ENCODE data around the gene DHH. TPM values are rescaled to one million over a fixed set of nuclear protein-coding genes. Genes with fewer than 3 reads are reported as not detected.

Gene DHH
- total and polyA plus RNA-seq, 10 of the 15 experiments (the other 5 are each of a cell fraction or from before 2014, with no cell fraction given): 0.01 TPM; not detected in 9

DNA sequence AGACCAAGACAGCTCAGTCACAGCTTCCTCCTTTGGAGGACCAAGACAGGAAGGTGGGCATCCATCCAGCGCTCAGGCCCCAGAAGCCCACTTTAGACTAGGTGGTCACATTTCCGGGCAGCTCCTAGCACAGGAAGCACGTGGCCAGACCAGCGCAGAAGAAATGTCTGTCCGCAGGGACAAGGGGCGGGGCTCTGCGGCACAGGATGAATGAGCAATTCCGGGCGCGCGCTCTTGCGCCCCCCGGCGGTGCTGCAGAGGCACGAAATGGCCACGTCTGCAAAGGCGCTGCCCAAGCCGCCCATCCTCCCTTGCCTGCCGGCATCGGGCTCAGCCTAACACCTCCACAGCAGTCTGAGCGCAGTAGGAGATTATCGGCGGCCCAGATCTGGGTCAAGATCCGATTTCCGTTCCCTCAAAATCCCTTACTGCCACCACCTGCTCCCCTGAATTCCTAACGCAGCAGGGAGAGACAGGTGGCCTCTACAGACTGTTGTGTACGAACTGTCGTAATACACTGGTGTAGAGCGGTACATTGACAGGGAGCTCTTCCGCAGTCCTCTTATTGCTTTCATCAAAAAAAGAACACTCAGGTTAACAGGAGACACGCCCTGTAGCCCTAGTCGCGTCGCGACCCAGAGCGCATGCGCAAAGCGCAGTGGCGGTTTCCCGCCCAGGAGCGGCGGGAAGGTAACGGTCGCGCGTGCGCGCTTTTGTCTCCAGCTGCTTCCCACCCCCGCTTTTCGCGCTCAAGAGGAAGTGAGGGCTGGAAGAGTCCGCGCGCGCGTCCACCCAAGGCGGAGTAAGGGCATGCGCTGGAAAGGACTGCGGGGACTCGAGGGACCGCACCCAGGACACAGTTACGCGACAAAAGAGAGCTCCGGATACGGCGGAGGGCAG, 35.8 kb upstream of the DHH start:
- ChIA-PET POLR2A (interaction anchor here (0.5 to 4.7 kb wide), 31 partner anchors 9 to 573 kb away, joined by 3 to 48 read pairs (median 5); partner anchors contain the start of genes DHH, KMT2D, LMBR1L and RHEBL1), SMC1A (ENCODE audit: uncharacterized antibody, unreplicated experiment) (interaction anchor here (0.7 to 4.1 kb wide), 20 partner anchors 10 to 112 kb away, joined by 3 to 15 read pairs (median 4); partner anchors contain the start of genes LMBR1L, RHEBL1 and TUBA1A), RAD21 (ENCODE audit: unreplicated experiment) (interaction anchor here (0.9 to 4.0 kb wide), 18 partner anchors 11 to 277 kb away, joined by 3 to 28 read pairs (median 4); partner anchors contain the start of genes DDN, LMBR1L, RHEBL1 and SPATS2), CTCF (interaction anchor here (0.6 to 4.9 kb wide), 37 partner anchors 8 to 143 kb away, joined by 3 to 48 read pairs (median 5); partner anchors contain the start of genes DHH, LMBR1L, RHEBL1 and TUBA1A)
- Histone ChIP-seq H3K27ac (ENCODE audit: control insufficient read depth, insufficient read depth) (peak overlapping the region; percentile 98), H4K20me1 (ENCODE audit: control insufficient read depth, insufficient read depth) (no peaks in the 10 kb centered on the region; the same call in 1 of the 2 replicates), H3K4me2 (ENCODE audit: control insufficient read depth, insufficient read depth) (peak overlapping the region; percentile 78), H3K36me3 (ENCODE audit: control insufficient read depth in 2 of 2, insufficient read depth in 2 of 2, low read length in 1 of 2) (peaks cover 4 to 24% of the 10 kb centered on the region in 2 experiments), H3K9me3 (replicated peaks; ENCODE audit: control insufficient read depth, insufficient read depth, low read length) (no peaks in the 10 kb centered on the region), H3K9ac (ENCODE audit: control insufficient read depth, insufficient read depth, low read length) (peak overlapping the region; percentile 98), H2AFZ (ENCODE audit: control insufficient read depth, low read depth, low read length) (peak overlapping the region; percentile 63), H3K4me1 (ENCODE audit: control insufficient read depth, insufficient read depth, low read length) (peaks cover 13% of the 10 kb centered on the region), H3K4me3 (peak overlapping the region; percentile 100), H3K79me2 (ENCODE audit: control insufficient read depth, insufficient read depth, low read length) (peaks cover 48% of the 10 kb centered on the region), H3K27me3 (replicated peaks in 1 of 2; ENCODE audit: control insufficient read depth in 2 of 2, insufficient read depth in 2 of 2, low read length in 1 of 2) (no peaks in the 10 kb centered on the region)
- peak; percentile 90 for DNase-seq (ENCODE audit: low read depth, low spot score)
- peak; percentile 77 for ATAC-seq
- under 1% methylated on average over 66 of the region's 66 CpGs for WGBS (ENCODE audit: insufficient coverage, insufficient replicate concordance, low lambda C conversion rate, missing lambda C conversion rate)
- no peak for FAIRE-seq
- BruUV-seq (replicated peaks): TSS peak; percentile 70
- in situ Hi-C loops (cut with MboI) (no loop called here), intact Hi-C loops (cut with micrococcal nuclease; ENCODE audit: unreplicated experiment) (loop anchor here (1.0 to 2.0 kb wide), 6 partner anchors 19 to 104 kb away; partner anchors contain the start of gene TUBA1A)
- peak; percentile 73; the same call in 1 of the 2 replicates for TF ChIP-seq BACH1 (IDR thresholded peaks at IDR 0.05; ENCODE audit: borderline replicate concordance)
- TF ChIP-seq FOS (IDR thresholded peaks at IDR 0.05; ENCODE audit: borderline replicate concordance, extremely low read depth, insufficient read length): no peak
- TF ChIP-seq, protein P1, sequence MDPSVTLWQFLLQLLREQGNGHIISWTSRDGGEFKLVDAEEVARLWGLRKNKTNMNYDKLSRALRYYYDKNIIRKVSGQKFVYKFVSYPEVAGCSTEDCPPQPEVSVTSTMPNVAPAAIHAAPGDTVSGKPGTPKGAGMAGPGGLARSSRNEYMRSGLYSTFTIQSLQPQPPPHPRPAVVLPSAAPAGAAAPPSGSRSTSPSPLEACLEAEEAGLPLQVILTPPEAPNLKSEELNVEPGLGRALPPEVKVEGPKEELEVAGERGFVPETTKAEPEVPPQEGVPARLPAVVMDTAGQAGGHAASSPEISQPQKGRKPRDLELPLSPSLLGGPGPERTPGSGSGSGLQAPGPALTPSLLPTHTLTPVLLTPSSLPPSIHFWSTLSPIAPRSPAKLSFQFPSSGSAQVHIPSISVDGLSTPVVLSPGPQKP (IDR thresholded peaks at IDR 0.05; ENCODE audit: low read depth, low read length): peak; percentile 22
- TF ChIP-seq CHD4 (IDR thresholded peaks at IDR 0.05): no peak
- peak; percentile 78 for TF ChIP-seq CREB1 (IDR thresholded peaks at IDR 0.05; ENCODE audit: low read depth)
- TF ChIP-seq SIX5 (IDR thresholded peaks at IDR 0.05; ENCODE audit: low read depth, low read length, severe bottlenecking): no peak
- peak; percentile 82 for TF ChIP-seq SIN3A (IDR thresholded peaks at IDR 0.05; ENCODE audit: low read depth, low read length)
- TF ChIP-seq, protein P2, sequence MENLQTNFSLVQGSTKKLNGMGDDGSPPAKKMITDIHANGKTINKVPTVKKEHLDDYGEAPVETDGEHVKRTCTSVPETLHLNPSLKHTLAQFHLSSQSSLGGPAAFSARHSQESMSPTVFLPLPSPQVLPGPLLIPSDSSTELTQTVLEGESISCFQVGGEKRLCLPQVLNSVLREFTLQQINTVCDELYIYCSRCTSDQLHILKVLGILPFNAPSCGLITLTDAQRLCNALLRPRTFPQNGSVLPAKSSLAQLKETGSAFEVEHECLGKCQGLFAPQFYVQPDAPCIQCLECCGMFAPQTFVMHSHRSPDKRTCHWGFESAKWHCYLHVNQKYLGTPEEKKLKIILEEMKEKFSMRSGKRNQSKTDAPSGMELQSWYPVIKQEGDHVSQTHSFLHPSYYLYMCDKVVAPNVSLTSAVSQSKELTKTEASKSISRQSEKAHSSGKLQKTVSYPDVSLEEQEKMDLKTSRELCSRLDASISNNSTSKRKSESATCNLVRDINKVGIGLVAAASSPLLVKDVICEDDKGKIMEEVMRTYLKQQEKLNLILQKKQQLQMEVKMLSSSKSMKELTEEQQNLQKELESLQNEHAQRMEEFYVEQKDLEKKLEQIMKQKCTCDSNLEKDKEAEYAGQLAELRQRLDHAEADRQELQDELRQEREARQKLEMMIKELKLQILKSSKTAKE (IDR thresholded peaks at IDR 0.05; ENCODE audit: low read depth, poor library complexity, severe bottlenecking): peak; percentile 11
- no peak for TF ChIP-seq CEBPB (IDR thresholded peaks at IDR 0.05; ENCODE audit: borderline replicate concordance in 1 of 2, low read depth in 2 of 2, low read length in 2 of 2)
- TF ChIP-seq POU2F2 (IDR thresholded peaks at IDR 0.05; ENCODE audit: borderline replicate concordance, low read depth, low read length): peak; percentile 85; the same call in 2 of the 3 replicates
- TF ChIP-seq, protein P3, sequence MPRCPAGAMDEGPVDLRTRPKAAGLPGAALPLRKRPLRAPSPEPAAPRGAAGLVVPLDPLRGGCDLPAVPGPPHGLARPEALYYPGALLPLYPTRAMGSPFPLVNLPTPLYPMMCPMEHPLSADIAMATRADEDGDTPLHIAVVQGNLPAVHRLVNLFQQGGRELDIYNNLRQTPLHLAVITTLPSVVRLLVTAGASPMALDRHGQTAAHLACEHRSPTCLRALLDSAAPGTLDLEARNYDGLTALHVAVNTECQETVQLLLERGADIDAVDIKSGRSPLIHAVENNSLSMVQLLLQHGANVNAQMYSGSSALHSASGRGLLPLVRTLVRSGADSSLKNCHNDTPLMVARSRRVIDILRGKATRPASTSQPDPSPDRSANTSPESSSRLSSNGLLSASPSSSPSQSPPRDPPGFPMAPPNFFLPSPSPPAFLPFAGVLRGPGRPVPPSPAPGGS (IDR thresholded peaks at IDR 0.05; ENCODE audit: borderline replicate concordance, insufficient read depth, low read depth, low read length, poor library complexity, severe bottlenecking): no peak
- TF ChIP-seq, protein P4, sequence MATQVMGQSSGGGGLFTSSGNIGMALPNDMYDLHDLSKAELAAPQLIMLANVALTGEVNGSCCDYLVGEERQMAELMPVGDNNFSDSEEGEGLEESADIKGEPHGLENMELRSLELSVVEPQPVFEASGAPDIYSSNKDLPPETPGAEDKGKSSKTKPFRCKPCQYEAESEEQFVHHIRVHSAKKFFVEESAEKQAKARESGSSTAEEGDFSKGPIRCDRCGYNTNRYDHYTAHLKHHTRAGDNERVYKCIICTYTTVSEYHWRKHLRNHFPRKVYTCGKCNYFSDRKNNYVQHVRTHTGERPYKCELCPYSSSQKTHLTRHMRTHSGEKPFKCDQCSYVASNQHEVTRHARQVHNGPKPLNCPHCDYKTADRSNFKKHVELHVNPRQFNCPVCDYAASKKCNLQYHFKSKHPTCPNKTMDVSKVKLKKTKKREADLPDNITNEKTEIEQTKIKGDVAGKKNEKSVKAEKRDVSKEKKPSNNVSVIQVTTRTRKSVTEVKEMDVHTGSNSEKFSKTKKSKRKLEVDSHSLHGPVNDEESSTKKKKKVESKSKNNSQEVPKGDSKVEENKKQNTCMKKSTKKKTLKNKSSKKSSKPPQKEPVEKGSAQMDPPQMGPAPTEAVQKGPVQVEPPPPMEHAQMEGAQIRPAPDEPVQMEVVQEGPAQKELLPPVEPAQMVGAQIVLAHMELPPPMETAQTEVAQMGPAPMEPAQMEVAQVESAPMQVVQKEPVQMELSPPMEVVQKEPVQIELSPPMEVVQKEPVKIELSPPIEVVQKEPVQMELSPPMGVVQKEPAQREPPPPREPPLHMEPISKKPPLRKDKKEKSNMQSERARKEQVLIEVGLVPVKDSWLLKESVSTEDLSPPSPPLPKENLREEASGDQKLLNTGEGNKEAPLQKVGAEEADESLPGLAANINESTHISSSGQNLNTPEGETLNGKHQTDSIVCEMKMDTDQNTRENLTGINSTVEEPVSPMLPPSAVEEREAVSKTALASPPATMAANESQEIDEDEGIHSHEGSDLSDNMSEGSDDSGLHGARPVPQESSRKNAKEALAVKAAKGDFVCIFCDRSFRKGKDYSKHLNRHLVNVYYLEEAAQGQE (IDR thresholded peaks at IDR 0.05; ENCODE audit: low read depth, low read length): no peak
